H1 (cell line): ENCODE data around the gene SYNJ2. TPM values are rescaled to one million over a fixed set of nuclear protein-coding genes. Genes with fewer than 3 reads are reported as not detected.

Experiments used
- KDM4A ChIP-seq: IDR thresholded peaks from one replicate; pipeline ENCODE4 v1.7.1; 2012; ENCODE audit warnings: low read depth, mild to moderate bottlenecking, moderate library complexity, low read length, inconsistent platforms; ENCODE audit not compliant: severe bottlenecking
- polyA plus RNA-seq, 7 experiments: library from polyadenylated mRNA; depleted of rRNA in 3 of 7; stranded (reverse) in 5 of 7; unstranded in 2 of 7; fragments of >200 nt in 5 of 7; fragments of 200-250 nt in 2 of 7; gene quantifications; 1 replicate in 5 of 7; 2 replicates in 1 of 7; 4 replicates in 1 of 7; pipeline versions ENCODE4 v1.2.1 to v1.2.3, GENCODE V29; 2011 to 2013; ENCODE audit warnings: missing spikeins in 2 of 7, mixed read lengths in 2 of 7
- total RNA-seq: library from RNA; stranded (reverse); fragmentation: NEBNext Ultra II Directional; extraction: Animal tissue kit (Norgen Biotek cat#: 25700); gene quantifications from 2 replicates; pipeline ENCODE4 v1.2.1, GENCODE V29; 2021

Gene SYNJ2
- total and polyA plus RNA-seq, 2 of the 8 experiments (the other 6 are each of a cell fraction or from before 2014, with no cell fraction given): 3.7 to 13.9 TPM

- no peak for TF ChIP-seq KDM4A
Measured at GRCh38 chr6:158022749-158023596, 41.3 kb downstream of the SYNJ2 start (continued).
